Hepatocyte (in vitro differentiated cells): Measurements from ENCODE around the gene GRM4. TPM values are rescaled to one million over a fixed set of nuclear protein-coding genes. Genes with fewer than 3 reads are reported as not detected.
A peak's percentile ranks its signal among the peaks of the same experiment; 100 is the strongest.

Experiments used
- DNase-seq: peaks from one replicate; pipeline ENCODE4 v3.0.0-alpha.2; 2016; ENCODE audit warnings: low spot score
- H2AFZ ChIP-seq: fragments of 200-600 bp; sonication (generic); 2 replicates; pipeline ENCODE4 v1.6.0; 2016; ENCODE audit warnings: antibody characterized with exemption, mild to moderate bottlenecking
- H3K27ac ChIP-seq: fragments of 200-600 bp; sonication (generic); 2 replicates; pipeline ENCODE4 v1.5.1; 2016; ENCODE audit warnings: mild to moderate bottlenecking
- H3K27me3 ChIP-seq: fragments of 200-600 bp; sonication (generic); 2 replicates; pipeline ENCODE4 v1.6.1; 2016
- H3K36me3 ChIP-seq: fragments of 200-600 bp; sonication (generic); replicated peaks from 2 replicates; pipeline ENCODE4 v1.5.1; 2016; ENCODE audit warnings: low read depth; ENCODE audit not compliant: insufficient read depth
- H3K4me1 ChIP-seq: fragments of 200-600 bp; sonication (generic); 2 replicates; pipeline ENCODE4 v1.5.1; 2016; ENCODE audit warnings: mild to moderate bottlenecking, moderate library complexity; ENCODE audit not compliant: insufficient read depth
- H3K4me2 ChIP-seq: fragments of 200-600 bp; sonication (generic); 2 replicates; pipeline ENCODE4 v1.6.0; 2016
- H3K4me3 ChIP-seq: fragments of 200-600 bp; sonication (generic); 2 replicates; pipeline ENCODE4 v1.5.1; 2016; ENCODE audit warnings: mild to moderate bottlenecking
- H3K79me2 ChIP-seq: fragments of 200-600 bp; sonication (generic); 2 replicates; pipeline ENCODE4 v1.6.0; 2017; ENCODE audit warnings: mild to moderate bottlenecking
- H3K9me2 ChIP-seq: fragments of 200-600 bp; sonication (generic); replicated peaks from 2 replicates; pipeline ENCODE4 v1.6.0; 2017; ENCODE audit warnings: mild to moderate bottlenecking; ENCODE audit not compliant: insufficient read depth
- H3K9me3 ChIP-seq: fragments of 200-600 bp; sonication (generic); 2 replicates; pipeline ENCODE4 v1.5.1; 2016; ENCODE audit warnings: low read depth, mild to moderate bottlenecking
- H4K20me1 ChIP-seq: fragments of 200-600 bp; sonication (generic); 2 replicates; pipeline ENCODE4 v1.6.0; 2016; ENCODE audit warnings: mild to moderate bottlenecking; ENCODE audit not compliant: insufficient read depth, poor library complexity, severe bottlenecking
- CTCF ChIP-seq: fragments of 200-600 bp; sonication (generic); IDR thresholded peaks from 2 replicates; pipeline ENCODE4 v1.5.1; 2016; ENCODE audit warnings: antibody characterized with exemption, mild to moderate bottlenecking; ENCODE audit not compliant: poor library complexity
- EZH2 ChIP-seq: fragments of 200-600 bp; sonication (generic); IDR thresholded peaks from 2 replicates; pipeline ENCODE4 v1.6.1; 2016; ENCODE audit warnings: antibody characterized with exemption, mild to moderate bottlenecking, borderline replicate concordance
- EZH2phosphoT487 ChIP-seq: fragments of 200-600 bp; sonication (generic); IDR thresholded peaks from one replicate; pipeline ENCODE4 v1.6.1; 2018; ENCODE audit warnings: antibody characterized with exemption, mild to moderate bottlenecking, low read depth, moderate library complexity; ENCODE audit not compliant: unreplicated experiment, severe bottlenecking
- WGBS: methylation state at CpG from one replicate; pipeline ENCODE4 v1.1.6; 2016; ENCODE audit warnings: low lambda C conversion rate; ENCODE audit errors: missing lambda C conversion rate; 5-methylcytosine and 5-hydroxymethylcytosine counted together
- polyA plus RNA-seq: library from polyadenylated mRNA; unstranded; fragments of >200 nt; fragmentation: Nextera tagmentation; extraction: Ambion mirVana; gene quantifications from 2 replicates; pipeline ENCODE4 v1.2.1, GENCODE V29; 2016
- total RNA-seq: library from RNA; depleted of rRNA; stranded (reverse); fragments of >200 nt; gene quantifications from 2 replicates; pipeline ENCODE4 v1.2.3, GENCODE V29; 2014

GRM4 gene
- total and polyA plus RNA-seq, 2 experiments from 2014 or later = 0.03 TPM; not detected in 1

GRCh38 chr6:33976437-33977360 lies 169.2 kb downstream of the GRM4 start:
- Histone ChIP-seq H3K9me3 (no peaks in the 10 kb centered on the region), H4K20me1 (no peaks in the 10 kb centered on the region), H3K27me3 (peaks cover 44% of the 10 kb centered on the region), H3K36me3 (no peaks in the 10 kb centered on the region), H3K79me2 (no peaks in the 10 kb centered on the region), H3K4me3 (no peak overlapping the region), H2AFZ (no peak overlapping the region), H3K4me1 (peaks cover 6% of the 10 kb centered on the region), H3K27ac (no peak overlapping the region), H3K9me2 (no peaks in the 10 kb centered on the region), H3K4me2 (no peak overlapping the region)
- TF ChIP-seq CTCF (no peak), EZH2phosphoT487 (no peak), EZH2 (no peak)
- DNase-seq = no peak
- 85% methylated on average over 9 of the region's 9 CpGs for WGBS

DNA sequence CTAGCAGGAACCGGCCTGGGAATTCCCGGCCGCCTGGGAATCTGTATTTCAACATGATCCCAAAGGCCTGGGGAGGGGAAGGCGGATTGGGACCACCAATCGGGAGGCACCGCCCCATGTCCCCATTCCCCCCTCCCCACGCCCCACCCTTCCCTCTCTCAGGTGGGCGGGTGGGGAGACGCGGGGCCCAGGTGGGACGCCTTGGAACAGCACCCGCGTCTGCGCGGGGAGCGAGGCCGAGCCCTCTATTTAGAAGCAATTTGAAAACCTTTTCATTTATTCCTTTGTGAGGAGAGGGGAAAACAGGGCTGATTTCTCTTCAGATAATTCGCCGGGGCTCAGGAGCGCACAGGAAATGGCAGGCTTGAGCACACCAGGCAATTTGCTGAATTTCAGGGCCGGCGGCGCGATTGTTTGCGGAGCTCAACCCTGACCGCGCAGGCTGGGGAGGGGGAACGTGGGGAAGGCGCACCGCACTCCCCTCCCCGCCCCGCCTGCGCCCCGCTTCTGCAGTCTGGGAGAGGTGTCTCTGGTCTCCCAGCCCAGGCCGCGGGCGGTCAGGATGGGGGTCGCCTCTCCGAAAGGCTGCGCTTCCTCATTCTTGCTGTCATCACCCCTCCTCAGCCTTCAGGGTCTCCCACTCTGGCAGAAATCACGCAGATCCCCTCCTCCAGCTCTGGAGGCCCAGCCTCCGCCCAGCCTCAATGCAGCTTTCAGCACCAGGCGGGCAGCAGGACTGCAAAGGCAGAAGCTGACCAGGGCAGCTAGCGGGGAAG lies 170.0 kb downstream of the GRM4 start:
- H2AFZ ChIP-seq = no peak overlapping the region
- H3K36me3 ChIP-seq = no peaks in the 10 kb centered on the region
- no peaks in the 10 kb centered on the region for H4K20me1 ChIP-seq
- no peak overlapping the region for H3K4me3 ChIP-seq
- 20% methylated on average over 30 of the region's 44 CpGs for WGBS
- H3K9me3 ChIP-seq = no peaks in the 10 kb centered on the region
- no peaks in the 10 kb centered on the region for H3K79me2 ChIP-seq
- H3K27ac ChIP-seq = no peak overlapping the region
- no peak for DNase-seq
- H3K4me2 ChIP-seq = peak overlapping the region; percentile 72
- no peaks in the 10 kb centered on the region for H3K9me2 ChIP-seq
- TF ChIP-seq EZH2 (no peak), CTCF (no peak), EZH2phosphoT487 (no peak)
- peaks cover 6% of the 10 kb centered on the region for H3K4me1 ChIP-seq
- peaks cover 46% of the 10 kb centered on the region for H3K27me3 ChIP-seq

DNA sequence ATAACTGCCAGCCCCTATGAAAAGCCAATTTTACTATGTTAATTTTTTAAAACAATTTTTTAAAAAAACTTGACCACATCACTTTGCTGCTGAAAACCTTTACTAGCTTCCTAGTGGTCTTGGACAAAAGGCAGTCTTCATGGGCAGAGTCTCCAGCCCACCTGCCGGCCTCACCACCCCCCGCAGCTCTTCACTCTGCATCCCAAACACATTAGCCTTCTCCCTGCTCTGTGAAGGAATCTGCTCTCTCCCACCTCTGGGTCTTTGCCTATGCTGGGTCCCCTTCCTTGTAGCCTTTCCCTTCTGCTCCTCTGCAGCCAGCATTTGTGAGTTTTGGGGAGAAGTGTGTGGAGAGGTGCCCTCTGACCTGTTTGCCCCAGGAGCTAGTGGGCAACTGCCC lies 171.4 kb downstream of the GRM4 start:
- no peak overlapping the region for H2AFZ ChIP-seq
- WGBS = 26% methylated on average over 2 of the region's 2 CpGs
- no peak for DNase-seq

More for the DNA sequence above, 171.4 kb downstream of the GRM4 start:
- Histone ChIP-seq H3K4me3 (no peak overlapping the region), H3K4me1 (peaks cover 6% of the 10 kb centered on the region), H3K9me2 (no peaks in the 10 kb centered on the region), H3K27me3 (peaks cover 46% of the 10 kb centered on the region), H4K20me1 (no peaks in the 10 kb centered on the region), H3K27ac (no peak overlapping the region), H3K36me3 (no peaks in the 10 kb centered on the region), H3K79me2 (no peaks in the 10 kb centered on the region), H3K4me2 (no peak overlapping the region), H3K9me3 (no peaks in the 10 kb centered on the region)
- TF ChIP-seq EZH2 (no peak), EZH2phosphoT487 (no peak), CTCF (no peak)
